ENCODE results near the gene MEG3.

DNA sequence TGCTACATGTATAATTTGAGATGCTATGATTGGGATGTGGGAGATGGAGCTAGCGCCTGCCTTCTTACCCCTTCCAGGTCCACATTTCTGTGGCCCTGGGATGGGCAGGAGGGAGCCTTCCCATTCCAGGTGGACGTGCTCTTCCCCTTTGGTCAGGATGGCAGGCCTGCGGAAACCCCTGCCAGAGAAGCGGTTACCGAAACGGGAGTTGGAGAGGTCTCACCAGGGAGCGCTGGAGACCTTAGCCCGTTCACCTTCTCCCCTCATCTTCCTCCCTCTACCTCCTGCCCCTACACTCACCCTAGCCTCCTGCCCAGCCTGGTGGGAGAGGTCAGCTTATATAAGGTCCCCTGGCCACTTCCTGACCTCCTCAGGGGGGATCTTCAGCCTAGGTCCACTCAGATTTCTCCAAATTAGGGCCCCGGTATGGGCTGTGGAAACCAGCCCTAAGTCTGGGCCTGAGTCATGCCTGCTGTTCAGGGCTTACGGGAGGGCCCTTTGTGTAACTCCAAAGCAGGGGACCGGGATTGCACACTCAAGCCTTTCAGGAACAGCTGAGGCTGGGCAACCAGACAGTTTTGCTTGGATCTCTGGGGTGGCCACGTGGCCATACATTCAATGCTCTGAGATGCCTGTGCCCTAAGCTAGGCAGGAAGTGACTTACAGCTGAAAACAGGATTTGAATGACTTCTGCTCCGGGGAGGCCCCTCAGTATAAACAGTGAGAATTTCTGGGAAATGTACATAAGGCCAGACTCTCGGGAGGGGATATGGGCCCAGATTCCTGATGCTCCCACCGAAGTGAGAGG, 10.2 kb upstream of the MEG3 start:
- TF ChIP-seq, protein P1, sequence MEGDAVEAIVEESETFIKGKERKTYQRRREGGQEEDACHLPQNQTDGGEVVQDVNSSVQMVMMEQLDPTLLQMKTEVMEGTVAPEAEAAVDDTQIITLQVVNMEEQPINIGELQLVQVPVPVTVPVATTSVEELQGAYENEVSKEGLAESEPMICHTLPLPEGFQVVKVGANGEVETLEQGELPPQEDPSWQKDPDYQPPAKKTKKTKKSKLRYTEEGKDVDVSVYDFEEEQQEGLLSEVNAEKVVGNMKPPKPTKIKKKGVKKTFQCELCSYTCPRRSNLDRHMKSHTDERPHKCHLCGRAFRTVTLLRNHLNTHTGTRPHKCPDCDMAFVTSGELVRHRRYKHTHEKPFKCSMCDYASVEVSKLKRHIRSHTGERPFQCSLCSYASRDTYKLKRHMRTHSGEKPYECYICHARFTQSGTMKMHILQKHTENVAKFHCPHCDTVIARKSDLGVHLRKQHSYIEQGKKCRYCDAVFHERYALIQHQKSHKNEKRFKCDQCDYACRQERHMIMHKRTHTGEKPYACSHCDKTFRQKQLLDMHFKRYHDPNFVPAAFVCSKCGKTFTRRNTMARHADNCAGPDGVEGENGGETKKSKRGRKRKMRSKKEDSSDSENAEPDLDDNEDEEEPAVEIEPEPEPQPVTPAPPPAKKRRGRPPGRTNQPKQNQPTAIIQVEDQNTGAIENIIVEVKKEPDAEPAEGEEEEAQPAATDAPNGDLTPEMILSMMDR (conservative IDR thresholded peaks at IDR 0.05), result no peak
- no peak for TF ChIP-seq EZH2 (IDR thresholded peaks at IDR 0.05; ENCODE audit: low read depth)

Data from PC-9 (cell line).